GM21367 (cell line): ENCODE data around the gene SMCR8.
A peak's percentile ranks its signal among the peaks of the same experiment; 100 is the strongest.
"Not testable (repeated sequence)": the region's sequence is repeated elsewhere in the genome, so short reads cannot be mapped to it uniquely, and the experiment has no call there.

ENCODE experiments used
- ATAC-seq: cut with Tn5 transposase; IDR thresholded peaks from one replicate; pipeline ENCODE4 v1.9.1; 2021; ENCODE audit not compliant: unreplicated experiment

Gene SMCR8

GRCh38 chr17:18356624-18357023, 41.5 kb downstream of the SMCR8 start:
- ATAC-seq, result no peak

GRCh38 chr17:18360518-18360917, 45.4 kb downstream of the SMCR8 start:
- ATAC-seq, result no peak

GRCh38 chr17:18361837-18362697, 47.0 kb downstream of the SMCR8 start:
- ATAC-seq, result no peak

- ATAC-seq, result peak; percentile 10
These were observed 47.6 kb downstream of the SMCR8 start for GRCh38 chr17:18362698-18363100.

- peak; percentile 82 for ATAC-seq
These were observed 48.3 kb downstream of the SMCR8 start, which contains the start of gene SHMT1 for GRCh38 chr17:18363101-18364049. SHMT1 (minus strand) TSS chr17:18363550; CDS start chr17:18355981, 7,569 bp downstream.

GRCh38 chr17:18364166-18364565, 49.1 kb downstream of the SMCR8 start:
- no peak for ATAC-seq

GRCh38 chr17:18368946-18369345, 53.9 kb downstream of the SMCR8 start:
- ATAC-seq, result no peak

GRCh38 chr17:18370761-18371160, 55.7 kb downstream of the SMCR8 start:
- no peak for ATAC-seq

- no peak for ATAC-seq
These were observed 56.4 kb downstream of the SMCR8 start for GRCh38 chr17:18371455-18371854.

- ATAC-seq, result not testable (repeated sequence)
These were observed 58.1 kb downstream of the SMCR8 start for GRCh38 chr17:18373181-18373580.

- ATAC-seq, result no peak
These were observed 59.1 kb downstream of the SMCR8 start for GRCh38 chr17:18374216-18374615.
